ENCODE results near the gene FRMD4A. TPM values are rescaled to one million over a fixed set of nuclear protein-coding genes. Genes with fewer than 3 reads are reported as not detected.

The FRMD4A gene
- total RNA-seq, 2 donors from 2014 or later: 22.3 to 22.4 TPM

DNA sequence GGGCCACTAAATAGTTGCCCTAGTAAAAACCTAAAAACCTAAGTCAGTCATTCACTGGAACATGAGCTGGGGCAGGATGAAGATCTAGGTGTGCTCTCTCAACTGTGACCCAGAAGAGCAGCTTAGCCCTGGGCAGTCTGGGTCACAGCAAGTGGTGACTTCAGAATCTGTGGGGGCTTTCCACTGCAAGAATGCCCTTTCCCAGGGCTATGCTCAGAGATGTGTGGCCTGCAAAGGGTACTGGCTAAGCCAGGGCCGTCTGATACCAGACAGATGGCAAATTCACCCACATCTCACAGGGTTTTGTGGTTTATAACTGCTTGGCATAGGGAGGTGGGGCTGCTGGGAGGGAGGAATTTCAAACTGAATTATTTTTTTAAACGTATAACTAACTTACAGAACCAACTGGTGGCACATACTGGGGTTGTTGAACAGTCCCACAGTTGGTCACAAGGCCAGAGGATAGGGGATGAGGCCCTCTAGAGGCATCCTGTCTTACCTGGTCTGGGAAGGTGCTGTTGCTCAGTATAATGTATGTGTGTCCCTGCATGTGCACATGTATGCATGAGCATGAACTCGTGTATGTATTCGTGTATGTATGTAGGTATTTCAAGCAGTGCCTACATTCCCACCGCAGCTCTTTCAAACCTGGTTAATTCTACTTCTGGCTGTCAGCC lies 680.7 kb downstream of the FRMD4A start:
- Histone ChIP-seq H3K9me3 (ENCODE audit: control insufficient read depth, low read length) (no peaks in the 10 kb centered on the region), H3K27ac (ENCODE audit: low read depth, low read length) (no peak overlapping the region), H3K9ac (ENCODE audit: extremely low read depth, low read length, poor library complexity, severe bottlenecking) (no peak overlapping the region), H3K4me1 (ENCODE audit: control insufficient read depth, insufficient read depth, low read length) (no peaks in the 10 kb centered on the region), H3K4me3 (ENCODE audit: low read length) (no peak overlapping the region), H3K36me3 (ENCODE audit: control insufficient read depth, insufficient read depth, low read length) (peaks cover 41% of the 10 kb centered on the region), H3K27me3 (ENCODE audit: control insufficient read depth, insufficient read depth, low read length, poor library complexity, severe bottlenecking) (no peaks in the 10 kb centered on the region)
- DNase-seq: no peak
- WGBS, 2 experiments (ENCODE audit: insufficient coverage in 1 of 2, insufficient read length in 1 of 2): 85 to 100% methylated on average over 1 to 5 of the region's 5 CpGs
- Mint-ChIP-seq H3K4me3 (no peak overlapping the region), H3K27ac (peak overlapping the region; percentile 65), H3K4me1 (peaks cover 16% of the 10 kb centered on the region), H3K36me3 (ENCODE audit: low read depth) (peaks cover 65% of the 10 kb centered on the region), H3K27me3 (ENCODE audit: insufficient read depth) (no peaks in the 10 kb centered on the region), H3K9me3 (no peaks in the 10 kb centered on the region)
- TF ChIP-seq, protein P1, sequence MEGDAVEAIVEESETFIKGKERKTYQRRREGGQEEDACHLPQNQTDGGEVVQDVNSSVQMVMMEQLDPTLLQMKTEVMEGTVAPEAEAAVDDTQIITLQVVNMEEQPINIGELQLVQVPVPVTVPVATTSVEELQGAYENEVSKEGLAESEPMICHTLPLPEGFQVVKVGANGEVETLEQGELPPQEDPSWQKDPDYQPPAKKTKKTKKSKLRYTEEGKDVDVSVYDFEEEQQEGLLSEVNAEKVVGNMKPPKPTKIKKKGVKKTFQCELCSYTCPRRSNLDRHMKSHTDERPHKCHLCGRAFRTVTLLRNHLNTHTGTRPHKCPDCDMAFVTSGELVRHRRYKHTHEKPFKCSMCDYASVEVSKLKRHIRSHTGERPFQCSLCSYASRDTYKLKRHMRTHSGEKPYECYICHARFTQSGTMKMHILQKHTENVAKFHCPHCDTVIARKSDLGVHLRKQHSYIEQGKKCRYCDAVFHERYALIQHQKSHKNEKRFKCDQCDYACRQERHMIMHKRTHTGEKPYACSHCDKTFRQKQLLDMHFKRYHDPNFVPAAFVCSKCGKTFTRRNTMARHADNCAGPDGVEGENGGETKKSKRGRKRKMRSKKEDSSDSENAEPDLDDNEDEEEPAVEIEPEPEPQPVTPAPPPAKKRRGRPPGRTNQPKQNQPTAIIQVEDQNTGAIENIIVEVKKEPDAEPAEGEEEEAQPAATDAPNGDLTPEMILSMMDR (conservative IDR thresholded peaks at IDR 0.05): peak; percentile 52

DNA sequence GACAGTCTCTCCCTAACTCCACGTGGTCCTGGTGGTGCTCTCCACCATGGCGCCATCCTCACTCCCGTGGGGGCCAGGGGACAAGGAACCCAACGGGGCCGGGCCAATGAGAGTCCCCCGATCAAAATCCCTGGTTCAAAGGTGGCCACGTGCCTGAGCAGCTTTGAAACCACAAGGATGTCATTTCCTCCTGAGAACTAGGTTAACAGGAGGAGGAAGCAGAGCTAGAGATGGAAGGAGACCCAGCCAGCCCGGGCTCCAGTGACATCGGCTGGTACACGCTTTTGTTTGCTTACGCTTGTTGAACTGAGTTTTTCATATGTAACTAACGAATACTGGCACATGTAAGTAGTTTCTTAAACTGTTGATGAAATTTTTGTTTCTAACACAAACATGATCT lies 682.3 kb downstream of the FRMD4A start:
- no peaks in the 10 kb centered on the region for H3K9me3 ChIP-seq (ENCODE audit: control insufficient read depth, low read length)
- peaks cover 36% of the 10 kb centered on the region for H3K36me3 ChIP-seq (ENCODE audit: control insufficient read depth, insufficient read depth, low read length)
- H3K4me3 ChIP-seq (ENCODE audit: low read length): no peak overlapping the region
- H3K9me3 Mint-ChIP-seq: no peaks in the 10 kb centered on the region
- no peak overlapping the region for H3K4me3 Mint-ChIP-seq
- no peak overlapping the region for H3K9ac ChIP-seq (ENCODE audit: extremely low read depth, low read length, poor library complexity, severe bottlenecking)
- DNase-seq: no peak
- no peaks in the 10 kb centered on the region for H3K4me1 ChIP-seq (ENCODE audit: control insufficient read depth, insufficient read depth, low read length)
- 95 to 100% methylated on average over 5 to 12 of the region's 12 CpGs for WGBS, 2 experiments (ENCODE audit: insufficient coverage in 1 of 2, insufficient read length in 1 of 2)
- H3K27me3 Mint-ChIP-seq (ENCODE audit: insufficient read depth): no peaks in the 10 kb centered on the region
- H3K36me3 Mint-ChIP-seq (ENCODE audit: low read depth): peaks cover 53% of the 10 kb centered on the region
- H3K4me1 Mint-ChIP-seq: peaks cover 16% of the 10 kb centered on the region
- H3K27me3 ChIP-seq (ENCODE audit: control insufficient read depth, insufficient read depth, low read length, poor library complexity, severe bottlenecking): no peaks in the 10 kb centered on the region
- H3K27ac ChIP-seq (ENCODE audit: low read depth, low read length): no peak overlapping the region
- TF ChIP-seq, protein P1 (conservative IDR thresholded peaks at IDR 0.05): no peak
- no peak overlapping the region for H3K27ac Mint-ChIP-seq

GRCh38 chr10:13644866-13645265 lies 685.9 kb downstream of the FRMD4A start:
- Mint-ChIP-seq H3K4me3 (no peak overlapping the region), H3K9me3 (peaks cover 21% of the 10 kb centered on the region), H3K27ac (no peak overlapping the region), H3K36me3 (ENCODE audit: low read depth) (peaks cover 73% of the 10 kb centered on the region), H3K4me1 (no peaks in the 10 kb centered on the region), H3K27me3 (ENCODE audit: insufficient read depth) (no peaks in the 10 kb centered on the region)
- Histone ChIP-seq H3K9ac (ENCODE audit: extremely low read depth, low read length, poor library complexity, severe bottlenecking) (no peak overlapping the region), H3K27me3 (ENCODE audit: control insufficient read depth, insufficient read depth, low read length, poor library complexity, severe bottlenecking) (no peaks in the 10 kb centered on the region), H3K27ac (ENCODE audit: low read depth, low read length) (no peak overlapping the region), H3K4me3 (ENCODE audit: low read length) (no peak overlapping the region), H3K36me3 (ENCODE audit: control insufficient read depth, insufficient read depth, low read length) (peaks cover 39% of the 10 kb centered on the region), H3K9me3 (ENCODE audit: control insufficient read depth, low read length) (peaks cover 19% of the 10 kb centered on the region), H3K4me1 (ENCODE audit: control insufficient read depth, insufficient read depth, low read length) (no peaks in the 10 kb centered on the region)
- TF ChIP-seq, protein P1 (conservative IDR thresholded peaks at IDR 0.05): no peak
- no peak for DNase-seq
- 94 to 97% methylated on average over 7 to 9 of the region's 9 CpGs for WGBS, 2 experiments (ENCODE audit: insufficient coverage in 1 of 2, insufficient read length in 1 of 2)

Data from endodermal cell (in vitro differentiated cells).